Hematopoietic multipotent progenitor cell treated with erythropoietin and hydrocortisone succinate and interleukin-3 and kit ligand, for 4 days (in vitro differentiated cells): ENCODE results near the gene EPHB1.

Experiments used
- DNase-seq: peaks from one replicate; pipeline ENCODE4 v3.0.0-alpha.2; 2015

EPHB1 gene

DNA sequence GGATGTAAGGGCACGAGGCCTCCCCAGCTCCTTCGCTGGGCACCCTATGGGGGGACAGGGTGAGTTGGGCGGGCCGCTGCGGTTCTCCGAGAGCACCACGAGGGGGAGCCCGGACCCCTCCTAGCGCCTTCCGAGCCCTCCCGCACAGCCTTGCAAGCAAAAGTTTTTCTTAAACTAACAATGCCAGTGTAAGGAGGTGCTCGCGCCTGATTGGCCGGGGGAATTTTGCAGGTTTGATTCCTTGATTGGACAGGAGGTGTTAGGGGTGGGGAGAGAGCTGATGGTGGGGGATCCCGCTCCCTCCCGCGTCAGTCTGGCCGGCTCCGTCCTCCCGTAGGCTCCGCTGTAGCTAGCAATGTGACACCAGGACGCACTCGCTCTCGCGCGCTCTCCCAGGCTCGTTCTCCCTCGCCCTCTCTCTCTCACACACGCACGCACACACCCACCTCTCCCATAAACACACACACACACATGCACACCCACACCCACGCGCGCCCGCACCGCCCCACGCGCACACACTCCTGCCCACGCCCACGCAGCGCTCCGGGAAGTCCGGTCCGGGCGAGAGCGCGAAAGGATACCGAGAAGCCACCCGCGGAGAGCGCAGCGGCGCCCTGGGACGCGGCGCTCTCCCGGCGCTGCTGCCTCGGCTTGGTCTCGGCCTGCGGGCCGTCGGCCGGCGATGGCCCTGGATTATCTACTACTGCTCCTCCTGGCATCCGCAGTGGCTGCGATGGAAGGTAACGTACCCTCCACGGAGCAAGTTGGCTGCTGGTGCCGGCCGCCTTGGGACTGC is at the start of gene EPHB1:
TSS of gene EPHB1 (plus strand) at position 311 of the 796 bp plus-strand sequence.
- DNase-seq, result peak; percentile 93

DNA sequence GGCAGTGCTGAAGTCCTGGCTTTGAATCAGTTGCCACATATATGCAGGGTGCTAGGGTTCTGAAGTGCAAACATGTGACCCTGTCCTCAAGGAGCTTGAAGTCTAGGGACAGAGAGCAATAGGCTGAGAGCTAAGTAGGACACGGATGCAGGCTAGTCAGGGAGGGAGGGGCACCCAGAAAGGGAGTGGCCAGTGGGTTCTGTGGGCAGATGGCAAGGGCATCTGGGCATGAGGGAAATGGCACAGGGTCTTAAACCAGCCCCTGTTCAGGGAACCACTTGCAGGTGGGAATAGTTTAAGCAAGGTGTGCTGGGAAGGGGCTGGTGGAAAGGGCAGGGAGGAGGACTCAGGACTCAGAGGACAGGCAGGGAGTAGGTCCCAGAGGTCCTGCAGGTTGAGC is 46.4 kb upstream of the EPHB1 start:
- no peak for DNase-seq

GRCh38 chr3:134749174-134749573 is 45.9 kb upstream of the EPHB1 start:
- no peak for DNase-seq

- DNase-seq, result no peak
These were observed 45.1 kb upstream of the EPHB1 start for GRCh38 chr3:134749802-134750553.

- DNase-seq, result no peak
These were observed 43.2 kb upstream of the EPHB1 start for GRCh38 chr3:134751831-134752230.

GRCh38 chr3:134752761-134753461 is 42.1 kb upstream of the EPHB1 start:
- no peak for DNase-seq

GRCh38 chr3:134753999-134754742 is 40.9 kb upstream of the EPHB1 start:
- no peak for DNase-seq

- peak; percentile 66 for DNase-seq
These were observed 40.1 kb upstream of the EPHB1 start for GRCh38 chr3:134754768-134755559.

DNA sequence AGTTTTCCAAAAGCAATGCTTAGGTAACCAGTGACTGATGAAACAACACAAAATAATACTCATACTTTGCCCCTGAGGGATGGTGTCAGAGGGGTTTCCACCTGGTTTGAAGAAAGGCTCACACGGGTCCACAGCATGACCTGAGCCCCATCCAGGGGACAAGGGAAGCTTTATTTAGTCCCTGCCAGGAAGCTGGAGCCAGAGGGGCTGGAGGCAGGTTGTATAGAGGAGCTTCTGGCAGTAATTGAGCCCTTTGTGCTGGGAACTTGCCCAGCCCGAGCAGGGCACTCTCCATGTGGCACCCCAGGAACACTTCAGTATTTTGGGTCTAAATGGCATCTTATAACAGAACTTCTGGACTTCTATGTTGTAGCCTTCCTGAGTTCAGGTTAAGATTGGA is 39.2 kb upstream of the EPHB1 start:
- DNase-seq, result no peak

DNA sequence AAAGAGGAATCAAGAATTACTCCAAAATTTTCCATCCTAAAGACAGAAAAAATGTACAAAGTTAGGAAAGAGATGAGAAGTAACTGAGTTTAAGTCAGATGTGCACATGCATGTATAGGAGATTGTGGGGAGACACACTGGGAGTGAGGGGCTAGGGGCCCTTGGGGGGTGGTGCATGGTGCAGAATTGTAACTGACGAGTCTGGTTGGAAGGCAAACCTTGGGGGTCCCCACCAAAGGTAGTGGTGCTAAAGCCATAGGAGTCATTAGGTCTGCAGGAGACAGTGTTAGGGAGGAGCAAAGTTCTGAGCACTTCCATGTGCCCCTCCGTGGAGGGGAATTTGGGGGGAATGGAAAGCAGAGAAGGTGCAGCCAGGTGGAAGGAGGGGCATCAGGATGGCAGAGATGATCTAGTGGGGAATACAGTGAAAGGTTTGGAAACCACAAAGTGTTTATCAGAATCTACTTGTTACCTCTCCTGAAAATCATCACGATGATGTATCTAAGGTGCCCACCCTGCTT is 37.5 kb upstream of the EPHB1 start:
- DNase-seq, result no peak

DNA sequence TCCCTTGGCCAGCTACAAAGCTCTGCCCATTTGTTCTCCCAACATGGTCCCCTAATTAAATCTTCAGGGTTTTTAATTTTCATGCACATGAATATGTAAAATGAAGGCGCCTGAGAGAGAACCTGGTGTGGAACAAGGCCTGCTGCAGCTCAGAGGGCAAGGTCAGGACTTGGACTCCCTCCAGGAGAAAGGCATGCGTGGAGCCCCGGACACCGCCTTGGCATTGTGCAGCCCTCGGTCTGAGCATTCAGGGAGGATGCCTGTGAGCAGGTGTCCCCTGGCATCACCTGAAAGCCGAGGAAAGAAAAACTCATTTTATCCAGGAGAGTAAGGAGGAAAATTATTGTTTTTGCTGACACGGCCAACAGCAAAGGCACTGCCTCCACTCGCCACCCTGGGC is 33.8 kb upstream of the EPHB1 start:
- no peak for DNase-seq

DNA sequence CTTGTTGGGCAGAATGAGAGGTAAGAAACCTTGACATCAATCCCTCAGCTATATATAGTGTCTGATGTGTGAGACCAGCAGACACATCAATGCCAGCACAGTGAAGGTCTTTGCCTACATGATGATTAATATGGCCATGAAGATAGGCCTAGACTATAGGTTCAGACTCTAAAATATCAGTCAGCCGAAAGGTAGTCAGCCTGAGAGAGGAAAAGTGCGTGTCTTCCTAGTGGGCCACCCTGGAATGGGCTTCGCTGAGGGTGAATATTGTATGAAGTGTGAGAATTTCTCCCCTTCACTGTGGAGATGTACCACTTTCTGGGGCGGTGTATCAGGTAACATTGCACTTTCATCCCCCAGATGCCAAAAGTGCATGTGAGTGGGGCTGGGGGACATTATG is 33.0 kb upstream of the EPHB1 start:
- no peak for DNase-seq

GRCh38 chr3:134765468-134765867 is 29.6 kb upstream of the EPHB1 start:
- DNase-seq, result no peak

GRCh38 chr3:134766290-134766689 is 28.8 kb upstream of the EPHB1 start:
- DNase-seq, result no peak

GRCh38 chr3:134768116-134768515 is 26.9 kb upstream of the EPHB1 start:
- no peak for DNase-seq

DNA sequence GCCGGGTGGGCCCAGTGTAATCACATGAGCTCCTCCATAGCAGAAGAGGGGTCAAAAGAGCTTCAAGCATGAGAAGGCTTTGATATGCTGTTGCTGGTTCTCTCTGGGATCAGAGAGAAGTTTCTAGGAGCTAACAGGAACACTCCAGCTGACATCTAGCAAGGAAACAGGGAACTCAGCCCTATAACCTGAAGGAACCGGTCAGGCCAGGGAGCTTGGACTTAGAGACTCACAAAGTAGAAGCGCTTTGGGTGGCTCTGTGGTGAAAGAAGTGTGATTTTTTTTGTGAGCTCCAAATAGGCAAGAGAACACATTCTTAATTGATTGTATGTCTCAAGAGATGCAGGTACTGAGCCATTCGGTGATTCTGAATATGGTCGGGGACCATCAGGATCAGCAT is 26.2 kb upstream of the EPHB1 start:
- DNase-seq, result no peak

- no peak for DNase-seq
These were observed 25.7 kb upstream of the EPHB1 start for GRCh38 chr3:134769287-134769868.

DNA sequence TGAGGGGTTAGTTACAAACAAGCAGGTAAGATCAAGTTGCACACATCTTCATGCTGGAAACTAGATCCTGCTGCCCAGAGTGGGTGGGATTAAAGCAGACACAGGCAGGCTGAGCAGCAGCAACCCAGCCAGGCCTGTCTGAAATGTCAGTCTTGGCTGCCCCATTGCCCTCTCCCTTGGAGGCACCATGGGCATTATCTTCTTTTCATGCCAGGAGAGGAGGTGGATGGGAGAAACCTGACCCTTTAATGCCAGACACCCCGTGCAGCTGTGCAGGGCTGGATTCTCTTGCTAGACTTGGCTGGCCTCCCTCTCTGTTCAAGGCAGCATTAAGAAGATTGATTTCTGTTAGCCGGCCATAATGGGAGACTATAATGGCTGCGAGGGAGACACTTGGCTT is 23.0 kb upstream of the EPHB1 start:
- DNase-seq, result no peak

- no peak for DNase-seq
These were observed 22.5 kb upstream of the EPHB1 start for GRCh38 chr3:134772591-134772990.

DNA sequence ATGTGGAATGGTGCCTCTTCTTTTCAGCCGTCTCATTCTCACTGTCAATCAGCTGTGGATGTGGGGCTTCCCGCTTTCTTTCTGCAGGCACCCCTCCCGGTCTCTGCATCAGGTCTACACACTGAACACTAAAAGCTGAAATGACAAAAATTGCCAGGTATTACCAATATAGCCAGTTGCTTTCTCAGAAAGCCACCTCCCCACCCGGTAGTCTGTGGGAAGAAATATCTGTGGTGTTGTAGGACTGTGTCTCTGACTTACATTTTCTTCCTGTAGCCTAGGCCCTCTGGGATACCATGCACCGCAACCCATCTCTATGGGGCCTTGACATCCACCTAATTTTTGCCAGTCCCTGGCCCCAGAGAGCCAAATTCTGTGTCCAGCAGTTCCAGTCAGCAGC is 19.2 kb upstream of the EPHB1 start:
- DNase-seq, result no peak

- DNase-seq, result no peak
These were observed 18.5 kb upstream of the EPHB1 start for GRCh38 chr3:134776518-134776917.

GRCh38 chr3:134777341-134777740 is 17.7 kb upstream of the EPHB1 start:
- DNase-seq, result no peak
